ENCODE measurements around the gene EXOC8.

GRCh38 chr1:231326248-231326647, 11.4 kb downstream of the EXOC8 start:
- TF ChIP-seq CTCF (IDR thresholded peaks at IDR 0.05) (no peak), EZH2 (IDR thresholded peaks at IDR 0.05; ENCODE audit: borderline replicate concordance, insufficient read depth, low read depth, low read length, poor library complexity, severe bottlenecking) (no peak)

Data from B cell (primary cell).